GM21390 (cell line): Measurements from ENCODE around the gene SMARCA2.

Experiments used
- ATAC-seq: cut with Tn5 transposase; IDR thresholded peaks from one replicate; pipeline ENCODE4 v1.9.1; 2021; ENCODE audit not compliant: unreplicated experiment

SMARCA2 gene

GRCh38 chr9:2039294-2040180 lies 24.4 kb downstream of the SMARCA2 start:
- no peak for ATAC-seq

- no peak for ATAC-seq
These were observed 25.7 kb downstream of the SMARCA2 start for GRCh38 chr9:2040828-2041227.

GRCh38 chr9:2041736-2042135 lies 26.6 kb downstream of the SMARCA2 start:
- no peak for ATAC-seq

GRCh38 chr9:2043243-2043642 lies 28.1 kb downstream of the SMARCA2 start:
- peak; percentile 48 for ATAC-seq

GRCh38 chr9:2043881-2044462 lies 28.8 kb downstream of the SMARCA2 start:
- ATAC-seq: peak; percentile 56

GRCh38 chr9:2047144-2047671 lies 32.1 kb downstream of the SMARCA2 start:
- no peak for ATAC-seq

- no peak for ATAC-seq
These were observed 32.8 kb downstream of the SMARCA2 start for GRCh38 chr9:2047916-2048315.

- no peak for ATAC-seq
These were observed 35.1 kb downstream of the SMARCA2 start for GRCh38 chr9:2050236-2050635.

GRCh38 chr9:2053883-2054845 lies 39.0 kb downstream of the SMARCA2 start:
- peak; percentile 96 for ATAC-seq

- peak; percentile 26 for ATAC-seq
These were observed 40.1 kb downstream of the SMARCA2 start for GRCh38 chr9:2055203-2055658.

- ATAC-seq: no peak
These were observed 44.3 kb downstream of the SMARCA2 start for GRCh38 chr9:2059274-2059929.

- ATAC-seq: no peak
These were observed 45.3 kb downstream of the SMARCA2 start for GRCh38 chr9:2060424-2060823.

GRCh38 chr9:2065704-2066103 lies 50.6 kb downstream of the SMARCA2 start:
- no peak for ATAC-seq

- no peak for ATAC-seq
These were observed 51.4 kb downstream of the SMARCA2 start for GRCh38 chr9:2066312-2067273.

- ATAC-seq: peak; percentile 73
These were observed 57.7 kb downstream of the SMARCA2 start for GRCh38 chr9:2072752-2073405.

GRCh38 chr9:2082772-2083171 lies 67.6 kb downstream of the SMARCA2 start:
- ATAC-seq: no peak

- ATAC-seq: no peak
These were observed 68.3 kb downstream of the SMARCA2 start for GRCh38 chr9:2083479-2083878.

- ATAC-seq: no peak
These were observed 70.6 kb downstream of the SMARCA2 start for GRCh38 chr9:2085716-2086115.

- ATAC-seq: no peak
These were observed 71.0 kb downstream of the SMARCA2 start for GRCh38 chr9:2086116-2086515.
